DND-41 (cell line): Measurements from ENCODE around the gene TADA2B.
A peak's percentile ranks its signal among the peaks of the same experiment; 100 is the strongest.

ENCODE experiments used
- ATAC-seq: fragments of 200-7000 bp; cut with Tn5 transposase; 3 replicates; pipeline ENCODE4 v1.9.1; 2021; ENCODE audit warnings: low read depth; ENCODE audit not compliant: insufficient read depth
- DNase-seq: peaks from one replicate; pipeline ENCODE4 v3.0.0-alpha.2; 2020
- H2AFZ ChIP-seq: 2 replicates; pipeline ENCODE4 v1.6.0; 2012; ENCODE audit warnings: low read depth, low read length
- H3K27ac ChIP-seq: 2 replicates; pipeline ENCODE4 v1.5.1; 2012; ENCODE audit warnings: low read length, inconsistent platforms
- H3K27me3 ChIP-seq: fragments of 200-600 bp; sonication (generic); 2 replicates; pipeline ENCODE4 v1.6.0; 2012; ENCODE audit warnings: low read length, mild to moderate bottlenecking, inconsistent platforms; ENCODE audit not compliant: insufficient read depth, poor library complexity
- H3K36me3 ChIP-seq: 2 replicates; pipeline ENCODE4 v1.5.1; 2012; ENCODE audit warnings: low read length, inconsistent platforms; ENCODE audit not compliant: insufficient read depth
- H3K4me1 ChIP-seq: 2 replicates; pipeline ENCODE4 v1.5.1; 2012; ENCODE audit warnings: mild to moderate bottlenecking, low read length; ENCODE audit not compliant: insufficient read depth
- H3K4me2 ChIP-seq: 2 replicates; pipeline ENCODE4 v1.6.0; 2012; ENCODE audit warnings: mild to moderate bottlenecking, moderate library complexity, low read length, inconsistent platforms; ENCODE audit not compliant: insufficient read depth
- H3K4me3 ChIP-seq, 2 experiments: fragments of 200-600 bp in 1 of 2; shearing (Covaris generic) in 1 of 2; 2 replicates each; pipeline ENCODE4 v1.5.1; 2012 to 2016; ENCODE audit warnings: inconsistent platforms in 2 of 2, low read length in 2 of 2, mild to moderate bottlenecking in 2 of 2, low read depth in 1 of 2, moderate library complexity in 1 of 2
- H3K79me2 ChIP-seq: 2 replicates; pipeline ENCODE4 v1.6.0; 2012; ENCODE audit warnings: low read length, inconsistent platforms; ENCODE audit not compliant: insufficient read depth
- H3K9ac ChIP-seq: 2 replicates; pipeline ENCODE4 v1.6.0; 2012; ENCODE audit warnings: low read depth, mild to moderate bottlenecking, inconsistent platforms, low read length, moderate library complexity
- H3K9me3 ChIP-seq: 2 replicates; pipeline ENCODE4 v1.5.1; 2012; ENCODE audit warnings: low read length, moderate library complexity, mild to moderate bottlenecking, inconsistent platforms; ENCODE audit not compliant: insufficient read depth, severe bottlenecking
- H4K20me1 ChIP-seq: 2 replicates; pipeline ENCODE4 v1.6.0; 2012; ENCODE audit warnings: low read length; ENCODE audit not compliant: insufficient read depth
- EZH2 ChIP-seq: IDR thresholded peaks from 3 replicates; pipeline ENCODE4 v1.6.1; 2012; ENCODE audit warnings: borderline replicate concordance, low read depth, mild to moderate bottlenecking, moderate library complexity, low read length, inconsistent platforms; ENCODE audit not compliant: severe bottlenecking
- TF ChIP-seq, protein P1 (sequence below): IDR thresholded peaks from 2 replicates; pipeline ENCODE4 v1.5.1; 2012; ENCODE audit warnings: borderline replicate concordance, low read length, moderate library complexity, mild to moderate bottlenecking; ENCODE audit not compliant: poor library complexity, severe bottlenecking; ENCODE audit errors: extremely low read depth

TADA2B gene

DNA sequence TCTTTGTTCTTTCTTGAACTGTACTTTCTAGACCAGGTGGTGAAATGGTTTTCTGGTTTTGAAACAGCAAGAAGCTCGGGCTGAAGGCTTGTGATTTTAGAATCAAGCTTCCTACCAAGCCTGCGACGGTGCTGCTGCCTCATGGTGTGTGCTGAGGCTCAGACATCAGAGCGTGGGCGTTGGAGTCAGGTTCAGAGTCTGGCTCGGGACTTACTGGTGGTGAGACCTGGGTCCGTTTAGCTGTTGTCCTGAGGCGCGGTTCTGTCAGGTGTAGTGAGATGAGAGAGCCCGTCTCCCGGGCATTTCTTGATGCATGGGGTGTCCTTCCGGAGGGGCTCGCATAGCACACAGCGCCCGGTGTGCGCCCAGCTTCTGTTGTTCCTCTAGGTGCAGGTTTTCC is 19.7 kb upstream of the TADA2B start:
- H2AFZ ChIP-seq = no peak overlapping the region
- H3K9me3 ChIP-seq = no peaks in the 10 kb centered on the region
- no peaks in the 10 kb centered on the region for H3K4me1 ChIP-seq
- H4K20me1 ChIP-seq = peaks cover 17% of the 10 kb centered on the region
- no peaks in the 10 kb centered on the region for H3K27me3 ChIP-seq
- no peaks in the 10 kb centered on the region for H3K79me2 ChIP-seq
- no peak overlapping the region for H3K27ac ChIP-seq
- DNase-seq = no peak
- no peak overlapping the region for H3K4me3 ChIP-seq
- no peak for TF ChIP-seq EZH2
- TF ChIP-seq, protein P1, sequence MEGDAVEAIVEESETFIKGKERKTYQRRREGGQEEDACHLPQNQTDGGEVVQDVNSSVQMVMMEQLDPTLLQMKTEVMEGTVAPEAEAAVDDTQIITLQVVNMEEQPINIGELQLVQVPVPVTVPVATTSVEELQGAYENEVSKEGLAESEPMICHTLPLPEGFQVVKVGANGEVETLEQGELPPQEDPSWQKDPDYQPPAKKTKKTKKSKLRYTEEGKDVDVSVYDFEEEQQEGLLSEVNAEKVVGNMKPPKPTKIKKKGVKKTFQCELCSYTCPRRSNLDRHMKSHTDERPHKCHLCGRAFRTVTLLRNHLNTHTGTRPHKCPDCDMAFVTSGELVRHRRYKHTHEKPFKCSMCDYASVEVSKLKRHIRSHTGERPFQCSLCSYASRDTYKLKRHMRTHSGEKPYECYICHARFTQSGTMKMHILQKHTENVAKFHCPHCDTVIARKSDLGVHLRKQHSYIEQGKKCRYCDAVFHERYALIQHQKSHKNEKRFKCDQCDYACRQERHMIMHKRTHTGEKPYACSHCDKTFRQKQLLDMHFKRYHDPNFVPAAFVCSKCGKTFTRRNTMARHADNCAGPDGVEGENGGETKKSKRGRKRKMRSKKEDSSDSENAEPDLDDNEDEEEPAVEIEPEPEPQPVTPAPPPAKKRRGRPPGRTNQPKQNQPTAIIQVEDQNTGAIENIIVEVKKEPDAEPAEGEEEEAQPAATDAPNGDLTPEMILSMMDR = no peak
- H3K9ac ChIP-seq = no peak overlapping the region
- H3K4me2 ChIP-seq = no peak overlapping the region
- ATAC-seq = no peak
- H3K36me3 ChIP-seq = peaks cover 77% of the 10 kb centered on the region

DNA sequence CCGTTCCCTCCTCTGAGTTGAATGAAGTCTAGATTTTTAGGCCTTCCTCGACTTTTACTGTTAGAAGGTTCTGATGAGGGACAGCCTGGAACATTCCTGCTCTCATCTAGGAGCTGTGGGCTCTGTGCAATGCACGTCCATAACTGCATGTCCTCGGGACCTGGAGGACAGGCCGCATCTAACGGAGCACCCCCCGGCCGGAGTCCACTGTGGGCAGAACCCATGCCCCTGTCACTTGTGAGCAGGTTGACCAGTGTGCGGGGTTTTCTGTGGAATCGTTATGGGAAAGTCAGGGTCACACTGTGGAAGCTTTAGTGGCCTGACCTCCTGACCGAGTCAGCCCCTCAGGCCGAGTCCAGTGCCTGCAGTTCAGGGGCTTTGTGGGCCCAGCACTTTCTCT is 19.3 kb upstream of the TADA2B start:
- H3K36me3 ChIP-seq = peaks cover 74% of the 10 kb centered on the region
- DNase-seq (no peak), ATAC-seq (no peak)
- no peak overlapping the region for H2AFZ ChIP-seq
- no peak overlapping the region for H3K4me2 ChIP-seq
- H3K9me3 ChIP-seq = no peaks in the 10 kb centered on the region
- no peak overlapping the region for H3K9ac ChIP-seq
- H3K27me3 ChIP-seq = no peaks in the 10 kb centered on the region
- no peak overlapping the region for H3K27ac ChIP-seq
- no peak overlapping the region for H3K4me3 ChIP-seq
- peaks cover 17% of the 10 kb centered on the region for H4K20me1 ChIP-seq
- no peaks in the 10 kb centered on the region for H3K4me1 ChIP-seq
- TF ChIP-seq, protein P1 = no peak
- TF ChIP-seq EZH2 = no peak
- H3K79me2 ChIP-seq = no peaks in the 10 kb centered on the region

DNA sequence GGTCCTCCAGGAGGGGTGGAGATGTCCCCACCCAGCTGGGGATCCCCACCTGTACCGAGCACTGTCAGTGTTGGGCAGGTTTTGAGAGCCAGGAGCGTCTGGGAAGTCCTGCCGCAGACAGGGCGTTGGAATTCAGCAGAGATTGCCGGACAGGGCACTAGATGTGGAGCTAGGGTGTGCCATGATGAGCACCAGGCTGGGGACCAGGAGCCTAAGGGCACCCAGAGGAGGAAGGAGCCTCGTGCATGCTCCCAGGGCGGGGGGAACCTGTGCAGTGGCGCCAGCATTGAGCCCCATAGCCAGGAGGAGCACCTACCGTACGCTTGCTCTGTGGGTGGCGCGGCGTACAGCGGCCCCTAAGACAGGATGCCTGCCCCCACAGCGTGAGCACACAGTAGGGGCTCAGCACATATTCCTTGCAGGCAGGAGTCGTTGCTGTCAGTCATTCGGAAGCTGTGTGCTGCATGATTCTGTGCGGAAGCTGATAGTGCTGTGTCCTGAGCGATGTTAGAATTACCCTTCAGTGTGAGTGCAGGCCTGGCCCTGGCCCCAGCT is 18.8 kb upstream of the TADA2B start:
- Histone ChIP-seq H3K27me3 (no peaks in the 10 kb centered on the region), H3K9ac (no peak overlapping the region), H3K36me3 (peaks cover 74% of the 10 kb centered on the region), H3K4me1 (no peaks in the 10 kb centered on the region), H3K9me3 (no peaks in the 10 kb centered on the region), H4K20me1 (peaks cover 17% of the 10 kb centered on the region), H3K79me2 (no peaks in the 10 kb centered on the region), H3K4me2 (no peak overlapping the region), H2AFZ (no peak overlapping the region), H3K4me3 (no peak overlapping the region), H3K27ac (no peak overlapping the region)
- TF ChIP-seq EZH2 = no peak
- TF ChIP-seq, protein P1 = no peak
- DNase-seq (no peak), ATAC-seq (peak; percentile 29; the same call in 1 of the 3 replicates)
